Right renal pelvis (tissue), 4 donors: ENCODE data around the gene DBN1. TPM values are rescaled to one million over a fixed set of nuclear protein-coding genes. Genes with fewer than 3 reads are reported as not detected.

ENCODE experiments used
- DNase-seq, 4 donors: peaks; one replicate each; pipeline ENCODE4 v3.0.0-alpha.2; 2013; ENCODE audit warnings: low read depth in 4 of 4, low spot score in 3 of 4, missing footprints in 1 of 4
- polyA plus RNA-seq, 4 donors: library from polyadenylated mRNA; unstranded; fragments of 120-200 nt; gene quantifications; one replicate each; pipeline ENCODE4 v1.2.1, GENCODE V29; 2013; ENCODE audit not compliant: insufficient read length in 4 of 4

Gene DBN1
- polyA plus RNA-seq, 4 donors = 169 to 203 (median 179) TPM

DNA sequence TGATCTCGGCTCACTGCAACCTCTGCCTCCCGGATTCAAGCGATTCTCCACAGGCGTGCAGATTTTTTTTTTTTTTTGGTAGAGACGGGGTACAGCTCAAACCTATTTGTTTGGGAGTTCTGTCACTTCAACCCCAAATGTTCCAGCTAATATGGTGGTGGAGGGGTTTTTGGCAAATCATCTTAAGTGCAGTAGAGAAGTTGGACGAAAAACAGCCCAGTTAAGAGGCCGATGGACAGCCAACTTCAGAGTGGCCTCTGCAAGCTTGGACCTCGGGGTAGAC lies 27.6 kb downstream of the DBN1 start:
- DNase-seq = no peak

DNA sequence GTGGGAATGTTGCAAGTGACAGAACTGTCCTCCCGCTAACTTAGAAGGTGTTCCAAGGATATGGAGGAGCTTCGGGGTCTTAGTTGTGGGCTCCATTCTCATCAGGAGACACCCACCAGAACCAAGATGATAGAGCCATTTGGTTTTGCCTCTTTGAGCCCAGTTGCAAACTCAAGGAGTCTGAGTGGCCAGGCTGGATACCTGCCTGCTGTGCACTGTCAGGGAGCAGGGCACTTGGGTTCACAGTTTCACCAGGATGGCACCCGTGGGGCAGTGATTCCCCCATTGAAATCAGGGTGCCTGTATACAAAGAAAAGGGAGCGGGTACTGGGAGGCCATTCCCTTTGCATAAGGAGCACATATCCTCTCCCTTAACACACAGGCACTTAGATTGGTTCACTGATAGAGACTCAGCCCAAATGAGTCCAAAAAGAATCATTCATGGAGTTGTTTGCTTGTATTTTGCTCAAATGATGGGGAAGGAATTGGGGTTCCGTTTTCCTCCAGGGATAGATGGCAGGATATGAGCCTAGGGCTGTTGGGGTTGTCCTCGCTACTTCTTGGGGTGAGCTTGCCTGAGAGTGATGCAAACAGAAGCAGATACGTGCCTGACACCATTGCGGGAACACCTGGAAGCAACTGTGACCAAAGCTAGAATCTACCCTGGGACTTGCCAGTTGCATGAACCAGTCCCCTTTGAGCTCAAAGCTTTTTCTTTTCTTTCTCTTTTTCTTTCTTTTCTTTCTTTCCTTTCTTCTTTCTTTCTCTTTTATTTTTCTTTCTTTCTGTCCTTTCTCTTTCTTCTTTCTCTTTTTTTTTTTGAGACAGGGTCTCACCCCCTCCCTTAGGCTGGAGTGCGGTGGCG lies 28.1 kb downstream of the DBN1 start:
- DNase-seq = no peak

DNA sequence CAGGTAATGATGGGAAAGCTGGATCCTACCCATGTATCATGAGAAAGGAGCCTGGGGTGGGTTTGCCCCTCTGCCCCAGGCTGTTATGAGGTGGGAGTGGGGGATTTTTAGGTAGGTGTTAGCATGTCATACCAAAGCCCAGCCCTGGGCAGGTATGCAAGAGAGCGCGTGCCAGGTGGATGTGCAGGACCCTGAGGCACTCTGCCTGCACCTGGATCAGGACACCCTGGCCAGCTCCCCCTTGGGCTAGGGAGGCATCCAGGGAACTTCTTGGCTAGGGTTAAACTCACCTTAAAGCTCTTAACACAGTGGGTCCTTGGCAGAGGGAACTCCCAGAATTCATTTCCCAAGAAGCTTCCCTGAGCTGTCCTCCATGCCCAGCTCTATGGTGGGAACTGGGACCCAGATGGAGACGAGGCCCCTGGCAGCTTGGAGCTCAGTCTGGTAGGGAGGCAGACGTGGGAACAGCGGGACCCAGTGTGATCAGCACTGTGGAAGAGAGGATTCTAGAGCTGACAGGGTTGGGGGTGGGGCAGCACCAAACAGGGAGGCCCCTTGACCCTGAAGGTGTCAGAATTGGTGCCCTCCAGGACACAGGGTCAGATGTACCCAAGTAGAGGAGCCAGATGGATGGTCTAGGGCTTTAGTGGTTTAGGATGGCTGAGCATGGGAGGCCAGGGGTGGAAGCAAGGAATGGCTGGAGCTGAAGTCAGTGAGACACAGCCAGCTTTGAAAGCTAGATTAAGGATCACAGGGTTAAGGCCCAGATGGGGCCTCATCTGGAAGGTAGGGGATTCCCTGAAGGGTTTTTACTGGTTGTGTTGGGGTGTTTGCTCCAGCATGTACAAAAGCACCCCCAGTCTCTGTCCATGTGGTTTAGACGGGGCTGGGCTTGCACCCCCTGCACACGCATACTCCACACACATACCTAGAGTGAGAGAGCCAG lies 29.1 kb downstream of the DBN1 start:
- DNase-seq = no peak

DNA sequence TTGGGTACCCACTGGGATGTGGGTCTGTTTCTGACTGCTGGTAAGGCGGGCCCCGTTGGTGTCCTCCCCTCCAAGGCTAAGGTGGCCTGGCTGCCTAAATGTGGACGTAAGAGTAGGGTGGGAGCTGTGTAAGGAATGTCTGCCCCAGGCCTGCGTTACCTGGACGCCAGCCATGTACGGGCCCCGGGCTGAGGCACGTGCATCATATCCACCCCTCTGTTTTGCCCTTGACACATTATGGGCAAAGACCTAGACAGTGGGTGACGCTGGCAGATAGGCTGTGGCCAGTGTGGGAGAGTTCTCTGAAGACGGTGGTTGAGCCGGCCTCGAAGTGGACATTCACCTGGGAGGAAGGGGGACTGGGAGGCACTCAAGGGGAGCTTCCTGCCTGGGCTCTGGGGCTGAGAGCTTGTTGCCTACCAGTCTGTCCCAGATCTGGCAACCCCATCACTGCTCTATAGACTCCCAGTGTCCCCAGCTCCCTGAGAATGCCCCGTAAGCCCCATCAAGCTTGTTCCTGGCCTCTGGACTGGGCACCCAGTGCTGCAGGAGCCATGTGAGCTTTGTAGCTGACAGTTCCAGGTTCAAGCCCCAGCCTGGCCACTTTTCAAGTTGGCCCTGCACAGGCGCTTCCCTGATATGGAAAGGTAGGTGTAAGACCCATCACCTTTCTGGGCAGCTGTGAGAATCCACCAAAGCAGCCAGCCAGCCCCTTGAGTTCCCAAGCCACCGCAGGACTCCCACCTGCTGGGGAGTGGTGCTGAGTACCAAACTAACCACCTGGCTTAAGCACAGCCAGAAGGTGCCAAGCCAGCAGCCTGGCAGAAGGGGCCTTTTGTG lies 30.1 kb downstream of the DBN1 start:
- no peak for DNase-seq

DNA sequence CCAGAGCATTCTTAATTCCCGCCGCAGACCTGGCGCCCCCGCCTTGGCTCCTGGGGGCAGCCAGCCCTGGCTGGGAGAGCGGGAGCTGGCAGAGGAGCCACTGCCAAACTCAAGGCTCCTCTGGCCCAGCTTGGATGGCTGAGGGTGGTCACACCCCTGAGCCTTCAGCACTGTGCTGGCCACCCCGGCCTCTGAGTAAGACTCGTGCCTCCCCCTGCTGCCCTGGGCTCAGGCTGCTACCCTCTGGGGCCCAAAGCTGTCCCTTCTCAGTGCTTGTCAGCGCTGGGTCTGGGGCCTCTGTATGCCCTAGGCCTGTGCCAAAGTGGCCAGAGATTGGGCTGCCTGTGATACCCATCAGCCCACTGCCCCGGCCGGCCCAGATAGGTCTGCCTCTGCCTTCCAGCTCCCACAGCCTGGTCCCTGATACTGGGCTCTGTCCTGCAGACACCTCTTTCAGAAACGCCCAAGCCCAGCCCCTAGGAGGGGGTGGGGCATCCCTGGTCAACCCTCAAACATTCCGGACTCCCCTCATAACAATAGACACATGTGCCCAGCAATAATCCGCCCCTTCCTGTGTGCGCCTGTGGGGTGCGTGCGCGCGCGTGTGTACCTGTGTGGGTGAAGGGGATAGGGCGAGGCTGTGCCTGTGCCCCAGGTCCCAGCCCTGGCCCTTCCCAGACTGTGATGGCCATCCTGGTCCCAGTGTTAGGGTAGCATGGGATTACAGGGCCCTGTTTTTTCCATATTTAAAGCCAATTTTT lies 31.2 kb downstream of the DBN1 start:
- DNase-seq = no peak

DNA sequence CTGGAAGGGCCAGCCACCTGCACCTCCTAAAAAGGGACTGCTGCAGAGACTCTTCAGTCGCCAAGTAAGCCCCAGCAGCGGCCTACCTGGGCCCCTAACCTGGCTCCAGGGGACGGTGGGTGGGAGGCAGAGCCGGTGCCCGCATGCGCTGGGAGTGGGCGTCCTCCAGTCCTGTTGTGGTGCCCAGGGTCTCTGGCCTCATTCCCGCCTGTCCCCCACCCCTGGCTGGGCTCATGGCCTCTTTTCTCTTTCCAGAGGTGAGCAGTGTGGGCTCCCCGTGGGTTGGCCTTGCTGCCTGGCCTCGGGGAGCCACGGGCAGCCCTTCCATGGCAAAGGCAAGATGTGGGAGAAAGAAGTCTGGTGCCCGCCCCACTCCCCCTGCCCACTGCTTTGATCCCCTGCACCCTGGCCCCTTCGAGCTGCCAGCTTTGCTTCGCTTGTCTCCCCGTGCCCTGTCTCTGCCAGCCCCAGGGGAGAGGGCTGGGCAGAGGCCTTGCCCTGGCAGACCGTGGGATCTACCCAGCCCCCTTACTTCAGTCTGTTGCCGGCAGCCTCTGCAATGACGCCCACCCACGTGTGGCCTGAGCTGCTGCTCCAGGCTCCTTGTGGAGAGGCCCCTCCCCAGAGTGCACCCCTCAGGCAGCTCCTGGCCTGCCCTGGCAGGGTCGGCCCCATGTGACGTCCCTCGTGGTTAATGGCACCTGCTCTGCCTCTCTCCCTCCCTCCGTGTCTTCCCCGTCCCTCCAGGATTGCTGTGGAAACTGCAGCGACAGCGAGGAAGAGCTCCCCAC lies 32.2 kb downstream of the DBN1 start:
- DNase-seq = no peak

DNA sequence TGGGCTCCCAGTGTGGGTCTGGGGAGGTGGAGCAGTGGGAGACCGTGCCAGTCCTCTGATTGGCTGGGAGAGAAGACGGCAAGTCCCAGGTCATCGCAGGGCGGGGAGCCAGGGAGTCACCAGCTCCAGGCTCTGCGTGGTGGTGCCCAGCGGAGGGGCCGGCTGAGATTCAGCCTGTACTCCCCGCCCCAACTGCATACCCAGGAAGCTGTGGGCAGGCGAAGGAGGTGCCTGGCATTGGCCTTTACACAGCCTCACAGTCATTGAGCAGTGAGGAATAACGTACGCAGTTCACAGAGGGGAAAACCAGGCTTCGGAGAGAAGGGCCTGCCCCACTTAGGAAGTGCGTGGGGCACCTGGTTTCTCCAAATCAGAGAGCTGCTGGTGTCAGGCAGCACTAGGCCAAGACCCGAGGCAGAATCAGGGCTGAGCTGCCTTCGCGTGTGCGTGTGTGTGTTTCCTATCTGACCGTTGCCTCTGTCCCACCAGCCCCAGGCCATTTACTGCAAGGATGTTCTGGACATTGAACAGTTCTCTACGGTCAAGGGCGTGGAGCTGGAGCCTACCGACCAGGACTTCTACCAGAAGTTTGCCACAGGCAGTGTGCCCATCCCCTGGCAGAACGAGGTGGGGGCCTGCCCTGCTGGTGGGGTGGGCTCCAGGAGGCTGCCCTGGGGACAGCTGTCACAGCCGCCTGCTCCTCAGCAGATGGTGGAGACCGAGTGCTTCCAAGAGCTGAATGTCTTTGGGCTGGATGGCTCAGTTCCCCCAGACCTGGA lies 33.0 kb downstream of the DBN1 start:
- DNase-seq = no peak

DNA sequence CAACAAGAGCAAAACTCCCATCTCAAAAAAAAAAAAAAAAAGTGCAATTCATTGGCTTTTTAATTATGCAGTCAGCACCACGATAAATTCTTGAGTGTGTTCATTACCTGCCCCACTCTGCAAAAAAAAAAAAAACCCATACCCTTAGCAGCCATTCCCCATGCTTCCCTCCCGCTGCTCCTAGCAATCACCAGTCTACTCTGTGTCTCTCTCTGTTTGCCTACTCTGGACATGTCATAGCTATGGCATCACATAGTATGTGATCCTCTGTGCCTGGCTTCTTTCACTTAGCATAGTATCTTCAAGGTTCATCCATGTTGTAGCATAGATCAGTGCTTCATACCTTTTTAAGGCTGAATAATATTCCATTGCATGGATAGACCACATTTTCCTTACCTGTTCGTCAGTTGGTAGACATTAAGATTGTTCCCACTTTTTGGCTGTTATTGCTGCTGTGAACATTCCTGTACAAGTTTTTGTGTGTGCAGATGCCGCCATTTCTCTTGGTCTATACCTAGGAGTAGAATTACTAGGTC lies 33.8 kb downstream of the DBN1 start:
- DNase-seq = no peak

DNA sequence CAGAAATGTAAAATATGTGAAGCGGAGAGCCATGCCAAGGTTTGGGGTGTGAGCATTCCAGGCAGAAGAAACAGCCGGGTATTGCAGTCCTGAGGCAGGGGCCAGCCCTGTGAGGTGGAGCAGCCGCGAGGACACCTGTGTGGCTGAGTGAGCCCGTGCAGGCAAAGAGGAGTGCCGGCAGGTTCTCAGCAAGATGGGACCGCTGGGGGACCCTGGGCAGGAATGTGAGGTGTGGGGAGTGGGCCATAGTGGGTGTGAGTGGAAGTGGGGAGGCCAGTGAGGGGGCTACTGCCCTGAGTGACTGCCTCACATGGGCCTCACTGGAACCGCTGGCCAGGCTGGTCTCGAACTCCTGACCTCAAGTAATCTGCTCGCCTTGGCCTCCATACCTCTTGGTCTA lies 35.0 kb downstream of the DBN1 start:
- no peak for DNase-seq

DNA sequence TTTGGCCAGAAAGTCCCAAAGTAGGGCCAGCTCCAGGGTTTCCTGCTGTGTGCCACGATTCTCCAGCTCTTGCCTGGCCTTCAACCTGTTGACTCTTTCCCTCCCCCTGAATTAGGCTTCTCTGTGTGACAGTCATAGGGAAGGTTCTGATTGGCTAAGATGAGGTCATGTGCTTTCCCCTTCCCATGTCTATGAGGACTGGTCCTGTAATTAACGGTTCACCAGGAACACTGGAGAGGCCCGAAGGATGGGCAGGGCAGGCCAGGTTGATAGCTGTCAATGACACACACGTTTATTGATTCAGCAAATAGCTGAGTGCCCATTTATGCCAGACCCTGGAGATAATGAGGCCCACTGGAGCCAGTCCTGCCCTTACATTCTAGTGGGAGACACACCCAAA lies 35.8 kb downstream of the DBN1 start:
- DNase-seq = no peak

DNA sequence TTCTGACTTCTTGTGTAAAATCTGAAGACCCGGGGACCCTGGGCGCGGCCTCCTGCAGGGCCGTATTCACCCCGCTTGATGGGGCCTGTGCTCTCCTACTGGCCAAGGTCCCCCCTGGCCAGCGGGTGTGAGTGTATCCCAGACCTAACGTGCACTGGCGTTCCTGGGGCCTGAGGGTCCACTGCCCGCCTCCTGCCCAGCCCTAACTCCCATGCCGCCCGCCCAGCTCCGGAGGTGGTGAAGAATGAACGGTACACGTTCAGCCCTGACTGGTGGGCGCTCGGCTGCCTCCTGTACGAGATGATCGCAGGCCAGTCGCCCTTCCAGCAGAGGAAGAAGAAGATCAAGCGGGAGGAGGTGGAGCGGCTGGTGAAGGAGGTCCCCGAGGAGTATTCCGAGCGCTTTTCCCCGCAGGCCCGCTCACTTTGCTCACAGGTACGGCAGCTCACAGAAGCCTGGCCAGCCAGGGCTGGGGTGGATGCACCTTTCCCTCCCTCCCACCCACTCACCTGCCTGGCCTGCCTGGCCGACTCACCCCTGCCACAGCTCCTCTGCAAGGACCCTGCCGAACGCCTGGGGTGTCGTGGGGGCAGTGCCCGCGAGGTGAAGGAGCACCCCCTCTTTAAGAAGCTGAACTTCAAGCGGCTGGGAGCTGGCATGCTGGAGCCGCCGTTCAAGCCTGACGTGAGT lies 37.4 kb downstream of the DBN1 start:
- no peak for DNase-seq

DNA sequence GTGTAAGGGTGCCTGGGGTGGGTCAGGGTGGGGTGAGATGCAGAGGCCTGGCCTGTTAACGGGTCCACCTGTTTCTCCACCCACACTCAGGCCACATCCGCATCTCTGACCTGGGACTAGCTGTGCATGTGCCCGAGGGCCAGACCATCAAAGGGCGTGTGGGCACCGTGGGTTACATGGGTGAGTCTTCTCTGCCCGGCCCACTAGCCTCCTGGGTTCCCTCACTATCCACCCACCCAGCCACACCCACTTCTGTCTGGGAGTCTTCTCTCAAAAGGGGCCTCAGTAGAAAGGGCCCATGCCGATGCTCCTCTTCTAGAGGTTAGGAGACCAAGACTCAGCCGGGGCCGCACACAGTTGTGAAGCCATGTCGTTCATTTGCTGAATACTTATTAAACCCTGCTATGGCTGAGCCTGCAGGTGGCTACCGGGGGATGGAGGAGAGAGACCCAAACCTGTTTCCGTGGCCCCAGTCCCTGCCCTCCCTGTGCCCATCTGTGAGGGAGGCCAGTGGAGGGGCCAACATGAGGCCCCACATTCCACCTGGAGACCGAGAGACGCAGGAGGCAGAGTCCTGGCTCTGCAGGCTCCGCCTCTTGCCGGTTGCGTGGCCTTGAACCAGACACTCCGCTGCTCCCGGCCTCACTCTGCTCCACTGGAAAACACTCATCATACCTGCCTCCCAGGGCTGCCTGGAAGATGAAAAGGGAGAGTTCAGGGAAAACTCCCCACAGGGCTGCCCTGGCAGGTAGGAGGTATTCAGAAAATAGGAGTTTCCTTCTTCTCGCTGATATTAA lies 38.3 kb downstream of the DBN1 start:
- no peak for DNase-seq

DNA sequence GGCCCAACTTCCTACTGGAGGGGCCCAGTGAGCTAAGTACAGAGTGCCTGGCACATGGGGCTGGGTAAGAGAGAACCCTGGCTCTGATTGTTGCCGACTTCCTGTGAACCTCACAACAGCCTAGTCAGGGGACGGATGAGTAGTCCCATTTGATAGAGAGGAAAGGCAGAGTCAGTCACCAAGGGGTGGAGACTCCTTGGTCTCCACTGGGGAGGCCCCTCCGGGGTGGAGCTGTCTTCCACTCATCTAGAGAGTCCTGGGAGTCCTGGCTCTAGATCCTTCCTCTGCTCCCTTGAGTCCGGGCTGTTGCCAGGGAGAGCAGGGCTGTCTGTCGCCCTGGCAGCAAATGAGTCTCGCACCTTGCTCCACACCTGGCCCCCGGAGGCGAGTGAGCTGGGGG lies 39.0 kb downstream of the DBN1 start:
- DNase-seq = no peak

DNA sequence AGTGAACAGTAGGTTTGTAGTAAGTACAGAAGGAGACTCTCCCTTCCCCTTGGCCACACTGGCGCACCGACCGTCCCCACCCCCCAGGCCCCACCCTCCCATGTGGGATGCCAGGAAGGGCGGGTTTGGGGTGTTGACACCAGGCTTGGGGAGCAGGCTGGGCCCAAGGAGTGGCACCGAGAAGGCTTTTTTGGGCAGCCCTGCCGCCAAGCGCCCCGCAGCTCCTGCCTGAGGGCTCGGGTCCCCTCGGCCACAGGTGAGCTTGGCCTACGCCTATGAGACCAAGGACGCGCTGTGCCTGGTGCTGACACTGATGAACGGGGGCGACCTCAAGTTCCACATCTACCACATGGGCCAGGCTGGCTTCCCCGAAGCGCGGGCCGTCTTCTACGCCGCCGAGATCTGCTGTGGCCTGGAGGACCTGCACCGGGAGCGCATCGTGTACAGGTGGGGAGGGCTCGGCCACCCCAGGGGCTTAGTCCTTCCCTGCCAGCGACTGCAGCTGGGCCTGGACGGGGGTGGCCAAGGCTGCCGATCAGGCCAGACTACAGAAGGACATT lies 39.7 kb downstream of the DBN1 start:
- DNase-seq = no peak

DNA sequence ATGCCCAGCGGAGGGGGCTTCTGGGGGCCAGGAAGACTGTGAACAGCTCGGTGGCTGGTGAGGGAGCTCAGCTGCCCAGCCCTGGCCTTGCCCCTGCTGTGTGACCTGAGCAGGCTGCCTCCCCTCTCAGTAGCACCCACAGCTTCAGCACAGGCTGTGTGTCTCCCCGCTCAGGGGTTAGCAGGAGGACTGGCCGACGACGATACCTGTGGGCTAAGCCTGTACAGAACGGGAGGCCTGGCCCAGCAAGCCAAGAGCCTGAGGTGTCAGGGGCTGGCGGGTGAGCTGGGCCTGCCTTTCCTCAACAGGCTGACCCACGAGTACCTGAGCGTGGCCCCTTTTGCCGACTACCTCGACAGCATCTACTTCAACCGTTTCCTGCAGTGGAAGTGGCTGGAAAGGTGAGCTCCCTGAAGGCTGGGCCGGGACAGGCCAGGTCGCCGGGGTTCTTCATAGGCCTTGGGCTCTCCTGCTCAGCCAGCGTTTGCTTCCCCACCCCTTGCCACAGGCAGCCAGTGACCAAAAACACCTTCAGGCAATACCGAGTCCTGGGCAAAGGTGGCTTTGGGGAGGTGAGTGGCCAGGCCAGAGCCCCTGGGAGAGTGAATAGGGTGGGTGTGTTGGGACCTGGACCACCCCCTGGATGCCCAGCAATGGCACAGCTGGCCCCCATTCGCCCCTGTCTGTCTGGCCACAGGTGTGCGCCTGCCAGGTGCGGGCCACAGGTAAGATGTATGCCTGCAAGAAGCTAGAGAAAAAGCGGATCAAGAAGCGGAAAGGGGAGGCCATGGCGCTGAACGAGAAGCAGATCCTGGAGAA lies 40.4 kb downstream of the DBN1 start:
- DNase-seq = no peak
